ENCODE results near the gene ADGRE1.

Gene ADGRE1

GRCh38 chr19:6925801-6926751 is 38.7 kb downstream of the ADGRE1 start:
- TF ChIP-seq, protein P1, sequence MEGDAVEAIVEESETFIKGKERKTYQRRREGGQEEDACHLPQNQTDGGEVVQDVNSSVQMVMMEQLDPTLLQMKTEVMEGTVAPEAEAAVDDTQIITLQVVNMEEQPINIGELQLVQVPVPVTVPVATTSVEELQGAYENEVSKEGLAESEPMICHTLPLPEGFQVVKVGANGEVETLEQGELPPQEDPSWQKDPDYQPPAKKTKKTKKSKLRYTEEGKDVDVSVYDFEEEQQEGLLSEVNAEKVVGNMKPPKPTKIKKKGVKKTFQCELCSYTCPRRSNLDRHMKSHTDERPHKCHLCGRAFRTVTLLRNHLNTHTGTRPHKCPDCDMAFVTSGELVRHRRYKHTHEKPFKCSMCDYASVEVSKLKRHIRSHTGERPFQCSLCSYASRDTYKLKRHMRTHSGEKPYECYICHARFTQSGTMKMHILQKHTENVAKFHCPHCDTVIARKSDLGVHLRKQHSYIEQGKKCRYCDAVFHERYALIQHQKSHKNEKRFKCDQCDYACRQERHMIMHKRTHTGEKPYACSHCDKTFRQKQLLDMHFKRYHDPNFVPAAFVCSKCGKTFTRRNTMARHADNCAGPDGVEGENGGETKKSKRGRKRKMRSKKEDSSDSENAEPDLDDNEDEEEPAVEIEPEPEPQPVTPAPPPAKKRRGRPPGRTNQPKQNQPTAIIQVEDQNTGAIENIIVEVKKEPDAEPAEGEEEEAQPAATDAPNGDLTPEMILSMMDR (IDR thresholded peaks at IDR 0.05; ENCODE audit: low read depth, low read length, missing control alignments): no peak
- Histone ChIP-seq H3K4me3 (ENCODE audit: low read depth, low read length) (no peak overlapping the region), H3K27ac (no peak overlapping the region), H3K36me3 (replicated peaks) (no peaks in the 10 kb centered on the region), H3K27me3 (replicated peaks) (no peaks in the 10 kb centered on the region)
- in situ Hi-C loops (cut with HindIII; ENCODE audit: low pct_ligation_motif_present, low sequenced_read_pairs): no loop called here
- no peak for DNase-seq

GRCh38 chr19:6930190-6930589 is 42.8 kb downstream of the ADGRE1 start:
- H3K4me3 ChIP-seq (ENCODE audit: low read depth, low read length): no peak overlapping the region
- H3K27ac ChIP-seq: no peak overlapping the region
- DNase-seq: no peak
- H3K36me3 ChIP-seq (replicated peaks): no peaks in the 10 kb centered on the region
- TF ChIP-seq, protein P1 (IDR thresholded peaks at IDR 0.05; ENCODE audit: low read depth, low read length, missing control alignments): no peak
- in situ Hi-C loops (cut with HindIII; ENCODE audit: low pct_ligation_motif_present, low sequenced_read_pairs): no loop called here
- no peaks in the 10 kb centered on the region for H3K27me3 ChIP-seq (replicated peaks)

DNA sequence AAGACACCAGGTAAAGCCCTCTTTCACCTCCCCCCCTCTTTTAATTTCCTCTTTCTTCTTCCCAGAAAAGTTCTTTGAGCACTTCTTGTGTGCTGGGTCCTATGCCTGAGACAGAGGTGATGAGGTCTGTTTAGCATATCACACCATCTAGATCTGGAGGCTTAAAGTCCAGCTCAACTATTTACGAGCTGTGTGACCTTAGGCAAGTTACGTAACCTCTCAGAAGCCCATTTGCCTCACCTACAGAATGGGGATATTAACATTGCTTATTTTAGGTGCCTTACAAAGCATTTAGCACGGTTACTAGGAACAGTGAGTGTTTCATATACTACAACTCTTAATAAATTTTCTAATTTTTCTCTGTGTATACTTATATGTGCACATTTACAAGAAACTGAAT is 47.7 kb downstream of the ADGRE1 start:
- no peak overlapping the region for H3K27ac ChIP-seq
- DNase-seq: no peak
- in situ Hi-C loops (cut with HindIII; ENCODE audit: low pct_ligation_motif_present, low sequenced_read_pairs): no loop called here
- no peaks in the 10 kb centered on the region for H3K27me3 ChIP-seq (replicated peaks)
- TF ChIP-seq, protein P1 (IDR thresholded peaks at IDR 0.05; ENCODE audit: low read depth, low read length, missing control alignments): no peak
- no peaks in the 10 kb centered on the region for H3K36me3 ChIP-seq (replicated peaks)
- H3K4me3 ChIP-seq (ENCODE audit: low read depth, low read length): no peak overlapping the region

DNA sequence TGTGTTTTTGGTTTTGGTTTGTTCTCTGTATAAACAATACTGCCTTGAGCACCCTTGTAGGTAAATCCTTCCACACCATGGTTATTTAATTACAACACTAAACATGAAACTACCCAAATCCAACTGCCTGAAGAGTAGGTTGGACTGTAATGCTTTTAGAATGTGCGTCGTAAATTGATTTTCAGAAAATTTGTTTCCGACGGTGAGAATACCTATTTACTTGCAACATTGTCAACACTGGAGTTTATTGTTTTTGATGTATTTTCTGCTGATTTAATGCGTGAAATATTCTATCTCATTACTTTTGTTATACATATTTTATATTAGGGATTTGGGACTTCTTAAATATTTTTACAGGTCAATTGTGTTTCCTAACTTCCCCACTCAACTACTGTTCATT is 48.2 kb downstream of the ADGRE1 start:
- in situ Hi-C loops (cut with HindIII; ENCODE audit: low pct_ligation_motif_present, low sequenced_read_pairs): no loop called here
- no peak overlapping the region for H3K4me3 ChIP-seq (ENCODE audit: low read depth, low read length)
- TF ChIP-seq, protein P1 (IDR thresholded peaks at IDR 0.05; ENCODE audit: low read depth, low read length, missing control alignments): no peak
- no peaks in the 10 kb centered on the region for H3K27me3 ChIP-seq (replicated peaks)
- H3K36me3 ChIP-seq (replicated peaks): no peaks in the 10 kb centered on the region
- no peak overlapping the region for H3K27ac ChIP-seq
- DNase-seq: no peak

- Histone ChIP-seq H3K36me3 (replicated peaks) (no peaks in the 10 kb centered on the region), H3K27ac (no peak overlapping the region), H3K27me3 (replicated peaks) (no peaks in the 10 kb centered on the region), H3K4me3 (ENCODE audit: low read depth, low read length) (no peak overlapping the region)
- TF ChIP-seq, protein P1 (IDR thresholded peaks at IDR 0.05; ENCODE audit: low read depth, low read length, missing control alignments): no peak
- no peak for DNase-seq
- in situ Hi-C loops (cut with HindIII; ENCODE audit: low pct_ligation_motif_present, low sequenced_read_pairs): no loop called here
These were observed 58.4 kb downstream of the ADGRE1 start for GRCh38 chr19:6945733-6946132.
